ENCODE measurements around the gene ASPSCR1.

DNA sequence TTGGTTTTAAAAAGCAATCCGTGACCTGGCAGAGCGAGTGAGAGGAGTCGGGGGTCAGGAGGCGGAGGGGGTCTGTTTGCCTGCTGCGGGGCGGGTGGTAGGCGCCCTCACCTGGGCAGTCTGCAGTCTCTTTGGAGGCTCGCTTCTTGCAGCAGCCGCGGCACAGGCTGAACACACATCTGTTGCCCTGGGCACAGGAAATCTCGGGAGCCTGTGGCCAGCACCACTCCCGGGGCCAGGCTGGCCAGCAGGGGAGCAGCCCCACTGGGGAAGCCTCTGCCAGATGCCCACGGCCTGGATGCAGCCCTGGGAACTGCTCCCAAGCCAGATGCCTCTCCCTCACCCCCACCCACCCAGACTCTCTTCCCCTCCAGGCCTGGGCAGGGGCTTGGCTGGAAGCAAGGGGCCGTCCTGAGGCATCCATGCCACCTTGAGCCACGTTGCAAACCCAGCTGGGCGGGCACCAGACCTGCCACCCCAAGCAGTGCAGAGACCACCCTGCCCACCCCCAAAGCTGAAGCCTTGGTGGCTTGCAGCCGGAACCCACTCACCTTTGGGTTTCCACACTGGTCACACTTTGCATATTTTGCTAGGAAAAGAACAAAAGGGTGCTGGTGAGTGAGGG, 80.9 kb downstream of the ASPSCR1 start:
- TF ChIP-seq, protein P1, sequence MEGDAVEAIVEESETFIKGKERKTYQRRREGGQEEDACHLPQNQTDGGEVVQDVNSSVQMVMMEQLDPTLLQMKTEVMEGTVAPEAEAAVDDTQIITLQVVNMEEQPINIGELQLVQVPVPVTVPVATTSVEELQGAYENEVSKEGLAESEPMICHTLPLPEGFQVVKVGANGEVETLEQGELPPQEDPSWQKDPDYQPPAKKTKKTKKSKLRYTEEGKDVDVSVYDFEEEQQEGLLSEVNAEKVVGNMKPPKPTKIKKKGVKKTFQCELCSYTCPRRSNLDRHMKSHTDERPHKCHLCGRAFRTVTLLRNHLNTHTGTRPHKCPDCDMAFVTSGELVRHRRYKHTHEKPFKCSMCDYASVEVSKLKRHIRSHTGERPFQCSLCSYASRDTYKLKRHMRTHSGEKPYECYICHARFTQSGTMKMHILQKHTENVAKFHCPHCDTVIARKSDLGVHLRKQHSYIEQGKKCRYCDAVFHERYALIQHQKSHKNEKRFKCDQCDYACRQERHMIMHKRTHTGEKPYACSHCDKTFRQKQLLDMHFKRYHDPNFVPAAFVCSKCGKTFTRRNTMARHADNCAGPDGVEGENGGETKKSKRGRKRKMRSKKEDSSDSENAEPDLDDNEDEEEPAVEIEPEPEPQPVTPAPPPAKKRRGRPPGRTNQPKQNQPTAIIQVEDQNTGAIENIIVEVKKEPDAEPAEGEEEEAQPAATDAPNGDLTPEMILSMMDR (conservative IDR thresholded peaks at IDR 0.05; ENCODE audit: low read length), result no peak
- TF ChIP-seq EZH2phosphoT487 (IDR thresholded peaks at IDR 0.05; ENCODE audit: borderline replicate concordance, low read depth, low read length), result no peak
